T1000 (cell line): ENCODE results near the gene HLCS.
A peak's percentile ranks its signal among the peaks of the same experiment; 100 is the strongest.

Experiments
- DNase-seq: peaks from one replicate; lab custom pipeline; 2025; ENCODE audit warnings: mixed read lengths; lab: John Stamatoyannopoulos, UW

HLCS gene

GRCh38 chr21:36703626-36704280 lies 262.7 kb downstream of the HLCS start:
- no peak for DNase-seq

GRCh38 chr21:36703123-36703522 lies 263.3 kb downstream of the HLCS start:
- DNase-seq = no peak

GRCh38 chr21:36702622-36702968 lies 263.9 kb downstream of the HLCS start:
- no peak for DNase-seq

GRCh38 chr21:36701756-36702621 lies 264.5 kb downstream of the HLCS start:
- peak; percentile 26 for DNase-seq

- no peak for DNase-seq
These were observed 265.3 kb downstream of the HLCS start for GRCh38 chr21:36700971-36701755.
